Erythroblast (primary cell): ENCODE results near the gene FBXO15.

Source experiments
- GATA1 ChIP-seq: IDR thresholded peaks from 2 replicates; pipeline ENCODE4 v1.6.1; 2011; ENCODE audit warnings: low read depth, mild to moderate bottlenecking, control low read depth, low read length, moderate library complexity
- POLR2A ChIP-seq: IDR thresholded peaks from 2 replicates; pipeline ENCODE4 v1.6.1; 2011; ENCODE audit warnings: mild to moderate bottlenecking, low read length

DNA sequence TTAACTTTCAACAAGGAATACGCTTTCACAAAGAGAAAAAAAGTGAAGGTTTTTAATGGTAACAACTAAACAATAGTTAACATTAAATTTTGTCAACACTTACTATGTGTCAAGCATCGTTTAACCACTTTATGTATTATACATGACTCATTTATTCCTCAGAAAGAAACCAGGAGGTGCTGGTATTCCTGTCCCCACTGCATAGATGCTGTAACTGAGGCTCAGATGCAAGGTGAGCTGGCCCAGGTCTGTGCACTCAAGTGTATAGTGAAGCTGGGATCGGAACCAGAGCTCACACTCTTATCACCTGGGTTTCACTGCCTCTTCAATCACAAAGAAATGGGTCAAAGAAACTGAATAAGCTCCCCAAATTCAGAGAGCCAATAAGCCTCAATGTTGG lies 16.5 kb downstream of the FBXO15 start:
- no peak for TF ChIP-seq POLR2A
- no peak for TF ChIP-seq GATA1
